Muscle of leg (tissue), 16 donors: Measurements from ENCODE around the gene CLVS2. TPM values are rescaled to one million over a fixed set of nuclear protein-coding genes. Genes with fewer than 3 reads are reported as not detected.
A peak's percentile ranks its signal among the peaks of the same experiment; 100 is the strongest.

Experiments
- DNase-seq: peaks from one replicate; pipeline ENCODE4 v3.0.0; 2013
- H3K27ac ChIP-seq: one replicate; pipeline ENCODE4 v1.5.1; 2013; ENCODE audit warnings: mild to moderate bottlenecking, low read length, control low read depth
- H3K27me3 ChIP-seq: one replicate; pipeline ENCODE4 v1.6.1; 2013; ENCODE audit warnings: low read length; ENCODE audit not compliant: control insufficient read depth, insufficient read depth
- H3K36me3 ChIP-seq: one replicate; pipeline ENCODE4 v1.6.1; 2013; ENCODE audit warnings: low read length; ENCODE audit not compliant: control insufficient read depth, insufficient read depth
- H3K4me1 ChIP-seq: one replicate; pipeline ENCODE4 v1.6.1; 2013; ENCODE audit warnings: low read length; ENCODE audit not compliant: control insufficient read depth, insufficient read depth
- H3K4me3 ChIP-seq: one replicate; pipeline ENCODE4 v1.5.1; 2013; ENCODE audit warnings: low read length, control low read depth
- H3K9me3 ChIP-seq: replicated peaks from 2 replicates; pipeline ENCODE4 v1.6.1; 2013; ENCODE audit warnings: low read depth, low read length; ENCODE audit not compliant: control insufficient read depth
- WGBS: methylation state at CpG from one replicate; pipeline ENCODE4 v1.1.5; 2013; ENCODE audit warnings: missing lambda C conversion rate; ENCODE audit not compliant: insufficient coverage; 5-methylcytosine and 5-hydroxymethylcytosine counted together
- long read RNA-seq, 11 donors: transcript quantifications; one replicate each; lab custom pipeline, GENCODE V29; 2026
- polyA plus RNA-seq, 8 donors: library from polyadenylated mRNA; unstranded; fragments of 120-200 nt; gene quantifications; one replicate each; pipeline versions ENCODE4 v1.2.1 to v1.2.3, GENCODE V29; 2013; ENCODE audit warnings: inconsistent platforms in 1 of 8, low replicate concordance in 1 of 8; ENCODE audit not compliant: insufficient read length in 8 of 8, insufficient read depth in 1 of 8
- total RNA-seq: library from RNA; stranded (reverse); fragments of 120-200 nt; gene quantifications from one replicate; pipeline ENCODE4 v1.2.4, GENCODE V29; 2013

The CLVS2 gene
- total RNA-seq (0.53 TPM), polyA plus RNA-seq (1 to 10 TPM in 2 of 8 donors, under 1 TPM in 6; 0.12 to 1.1 (median 0.18) TPM)
- long read RNA-seq, donor 1, result 0 reads
- long read RNA-seq, donor 2, result 0 reads
- long read RNA-seq, donor 3, result 0 reads
- long read RNA-seq, donor 4, result 0 reads
- long read RNA-seq, donor 5, result 0 reads
- long read RNA-seq, donor 6, result 0 reads
- long read RNA-seq, donor 7, full-length matches to known transcripts, result 1 of 1 reads
- long read RNA-seq, donor 7, partial matches to known transcripts, result 0 of 1 reads
- long read RNA-seq, donor 7, other reads (novel, unspliced or antisense), result 0 of 1 reads
- long read RNA-seq, donor 8, result 0 reads
- long read RNA-seq, donor 9, result 0 reads
- long read RNA-seq, donor 10, result 0 reads
- long read RNA-seq, donor 11, result 0 reads

GRCh38 chr6:122995921-122996793 lies at the start of gene CLVS2:
Gene CLVS2, plus strand, starts transcription at chr6:122996235. Its CDS starts 1,543 bp downstream, at chr6:122997778.
- Histone ChIP-seq H3K9me3 (no peaks in the 10 kb centered on the region), H3K4me3 (peak within 1 kb of the TSS; percentile 38), H3K27ac (no peak within 1 kb of the TSS), H3K4me1 (peaks cover 2% of the 10 kb centered on the region), H3K36me3 (no peaks in the 10 kb centered on the region), H3K27me3 (peaks cover 27% of the 10 kb centered on the region)
- WGBS, result under 1% methylated on average over 58 of the region's 75 CpGs
- DNase-seq, result peak; percentile 67

GRCh38 chr6:122947355-122947754 lies 48.7 kb upstream of the CLVS2 start:
- Histone ChIP-seq H3K4me3 (no peak overlapping the region), H3K9me3 (no peaks in the 10 kb centered on the region), H3K27ac (no peak overlapping the region), H3K27me3 (no peaks in the 10 kb centered on the region), H3K4me1 (no peaks in the 10 kb centered on the region), H3K36me3 (no peaks in the 10 kb centered on the region)
- no peak for DNase-seq

- DNase-seq, result no peak
- WGBS, result no CpG with 5 or more reads among the region's 1 CpG
- Histone ChIP-seq H3K9me3 (peaks cover 13% of the 10 kb centered on the region), H3K4me3 (no peak overlapping the region), H3K4me1 (no peaks in the 10 kb centered on the region), H3K27ac (no peak overlapping the region), H3K27me3 (no peaks in the 10 kb centered on the region), H3K36me3 (no peaks in the 10 kb centered on the region)
Measured at GRCh38 chr6:122953766-122954165, 42.3 kb upstream of the CLVS2 start.

GRCh38 chr6:122956376-122956775 lies 39.7 kb upstream of the CLVS2 start:
- Histone ChIP-seq H3K36me3 (no peaks in the 10 kb centered on the region), H3K27me3 (no peaks in the 10 kb centered on the region), H3K4me3 (no peak overlapping the region), H3K4me1 (no peaks in the 10 kb centered on the region), H3K9me3 (peaks cover 13% of the 10 kb centered on the region), H3K27ac (no peak overlapping the region)
- 80% methylated on average over 2 of the region's 2 CpGs for WGBS
- DNase-seq, result no peak

- Histone ChIP-seq H3K27ac (no peak overlapping the region), H3K9me3 (peaks cover 10% of the 10 kb centered on the region), H3K36me3 (no peaks in the 10 kb centered on the region)
Measured at GRCh38 chr6:122962000-122962624, 33.9 kb upstream of the CLVS2 start.

GRCh38 chr6:122969999-122970533 lies 26.0 kb upstream of the CLVS2 start:
- H3K27ac ChIP-seq, result no peak overlapping the region
- no peak for DNase-seq
- H3K9me3 ChIP-seq, result no peaks in the 10 kb centered on the region
- WGBS, result no CpG with 5 or more reads among the region's 1 CpG
- H3K4me3 ChIP-seq, result no peak overlapping the region
- H3K4me1 ChIP-seq, result no peaks in the 10 kb centered on the region
- no peaks in the 10 kb centered on the region for H3K36me3 ChIP-seq
- no peaks in the 10 kb centered on the region for H3K27me3 ChIP-seq

More at GRCh38 chr6:122962000-122962624, 33.9 kb upstream of the CLVS2 start:
- no peak for DNase-seq
- Histone ChIP-seq H3K4me1 (no peaks in the 10 kb centered on the region), H3K4me3 (no peak overlapping the region), H3K27me3 (no peaks in the 10 kb centered on the region)

- H3K9me3 ChIP-seq, result no peaks in the 10 kb centered on the region
- H3K27ac ChIP-seq, result no peak overlapping the region
- DNase-seq, result no peak
- no peak overlapping the region for H3K4me3 ChIP-seq
- no peaks in the 10 kb centered on the region for H3K36me3 ChIP-seq
- H3K4me1 ChIP-seq, result no peaks in the 10 kb centered on the region
- 50% methylated on average over 1 of the region's 4 CpGs for whole genome bisulfite sequencing
- no peaks in the 10 kb centered on the region for H3K27me3 ChIP-seq
Measured at GRCh38 chr6:122977180-122977579, 18.9 kb upstream of the CLVS2 start.

- Histone ChIP-seq H3K9me3 (no peaks in the 10 kb centered on the region), H3K4me1 (no peaks in the 10 kb centered on the region), H3K27ac (no peak overlapping the region), H3K36me3 (no peaks in the 10 kb centered on the region), H3K27me3 (no peaks in the 10 kb centered on the region), H3K4me3 (no peak overlapping the region)
- WGBS, result no CpG with 5 or more reads among the region's 2 CpGs
- DNase-seq, result no peak
Measured at GRCh38 chr6:122984393-122984792, 11.6 kb upstream of the CLVS2 start.

- peaks cover 27% of the 10 kb centered on the region for H3K27me3 ChIP-seq
Measured at GRCh38 chr6:122994256-122994655, 1.8 kb upstream of the CLVS2 start.

More at GRCh38 chr6:122994256-122994655, 1.8 kb upstream of the CLVS2 start:
- H3K36me3 ChIP-seq, result no peaks in the 10 kb centered on the region
- WGBS, result 87% methylated on average over 3 of the region's 3 CpGs
- DNase-seq, result no peak
- peaks cover 2% of the 10 kb centered on the region for H3K4me1 ChIP-seq
- no peak overlapping the region for H3K27ac ChIP-seq
- no peaks in the 10 kb centered on the region for H3K9me3 ChIP-seq
- no peak overlapping the region for H3K4me3 ChIP-seq
